ENCODE measurements around the gene ZNRF2.
"Not testable (repeated sequence)": the region's sequence is repeated elsewhere in the genome, so short reads cannot be mapped to it uniquely, and the experiment has no call there.

Gene ZNRF2

DNA sequence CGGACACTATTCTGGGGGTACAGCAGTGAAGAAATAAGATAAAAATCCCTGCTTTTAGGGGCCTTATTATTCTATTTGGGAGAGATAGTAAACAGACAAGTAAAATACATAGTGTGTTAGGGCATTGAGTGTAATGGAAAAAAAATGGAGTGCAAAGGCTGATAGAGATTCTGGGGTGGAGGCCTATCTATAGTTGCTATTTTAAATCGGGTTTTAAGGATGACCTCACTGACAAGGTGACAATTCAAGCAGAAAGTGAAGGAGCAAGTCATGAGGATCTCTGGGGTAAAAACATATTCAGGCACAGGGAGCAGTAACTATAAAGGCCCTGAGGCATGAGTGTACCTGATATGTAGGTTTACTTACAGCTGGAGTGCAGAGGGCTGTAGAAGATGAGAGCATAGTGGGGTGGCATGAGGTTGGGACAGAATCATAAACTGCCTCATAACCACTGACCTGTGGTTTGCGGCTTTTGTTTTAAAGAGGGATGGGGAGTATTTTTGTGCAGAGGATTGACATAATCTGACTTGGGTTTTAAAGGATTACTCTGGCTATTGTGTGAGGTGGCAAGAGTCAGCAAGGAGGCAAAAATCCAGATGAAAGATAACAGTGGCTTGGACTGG, 8.1 kb downstream of the ZNRF2 start:
- DNase-seq, result not testable (repeated sequence)

DNA sequence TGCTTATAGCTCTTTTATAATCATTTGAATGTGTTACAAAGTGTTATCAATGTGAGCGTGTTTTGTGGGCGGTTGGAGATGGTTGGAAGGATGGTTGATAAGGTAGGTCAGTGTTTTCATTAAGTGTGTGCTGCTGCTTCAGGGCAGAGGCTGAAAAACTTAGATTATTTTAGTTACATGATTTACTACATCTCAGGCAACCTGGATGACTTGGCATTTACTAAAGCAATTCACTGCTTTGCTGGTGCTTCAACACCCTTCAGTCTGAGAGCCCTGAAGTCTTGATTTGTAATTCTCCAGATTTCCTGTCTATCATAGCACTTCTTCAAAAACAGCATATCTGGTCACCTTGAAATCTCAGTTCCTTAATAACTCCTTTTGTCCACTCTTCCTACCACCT, 11.9 kb downstream of the ZNRF2 start:
- not testable (repeated sequence) for DNase-seq

DNA sequence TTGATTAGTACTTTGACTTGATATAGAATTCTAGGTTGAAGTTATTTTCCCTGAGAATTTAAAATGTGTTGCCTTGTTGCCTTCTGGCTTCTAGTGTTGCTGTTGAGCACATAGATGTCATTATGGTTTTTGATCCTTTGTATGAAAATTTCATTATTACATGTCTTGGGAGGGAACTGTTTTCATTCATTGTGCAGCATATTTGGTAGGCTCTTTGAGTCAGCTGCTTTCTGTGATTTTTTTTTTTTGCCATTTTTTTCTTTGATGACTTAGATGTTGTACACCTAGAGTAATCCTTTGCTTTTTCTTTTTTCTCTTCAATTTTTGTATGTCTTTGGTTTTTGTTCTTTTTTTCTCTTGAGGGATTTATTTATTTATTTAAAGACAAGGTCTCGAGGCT, 13.1 kb downstream of the ZNRF2 start:
- DNase-seq, result not testable (repeated sequence)

DNA sequence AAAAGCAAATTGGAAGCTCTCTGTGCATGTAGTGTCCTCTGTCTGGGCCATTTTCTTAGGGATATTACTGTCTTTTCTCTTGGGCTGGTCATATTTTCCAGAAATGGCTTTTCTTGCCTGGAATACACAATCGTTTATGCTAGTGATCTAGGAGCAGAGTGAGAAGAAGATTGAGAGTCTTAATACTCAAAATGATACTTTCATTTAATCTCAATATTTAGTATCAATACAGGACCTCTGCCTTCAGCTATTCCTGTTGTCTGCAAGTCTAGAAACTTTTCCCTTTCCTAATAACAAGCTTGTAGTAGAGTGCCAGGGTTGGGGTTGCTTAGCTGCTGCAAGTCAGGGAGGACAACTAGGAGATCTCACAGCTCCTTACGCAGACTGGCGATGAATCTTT, 14.0 kb downstream of the ZNRF2 start:
- not testable (repeated sequence) for DNase-seq

- DNase-seq, result no peak
These were observed 17.4 kb downstream of the ZNRF2 start for GRCh38 chr7:30301751-30302150.

- DNase-seq, result no peak
These were observed 18.4 kb downstream of the ZNRF2 start for GRCh38 chr7:30302656-30303311.

DNA sequence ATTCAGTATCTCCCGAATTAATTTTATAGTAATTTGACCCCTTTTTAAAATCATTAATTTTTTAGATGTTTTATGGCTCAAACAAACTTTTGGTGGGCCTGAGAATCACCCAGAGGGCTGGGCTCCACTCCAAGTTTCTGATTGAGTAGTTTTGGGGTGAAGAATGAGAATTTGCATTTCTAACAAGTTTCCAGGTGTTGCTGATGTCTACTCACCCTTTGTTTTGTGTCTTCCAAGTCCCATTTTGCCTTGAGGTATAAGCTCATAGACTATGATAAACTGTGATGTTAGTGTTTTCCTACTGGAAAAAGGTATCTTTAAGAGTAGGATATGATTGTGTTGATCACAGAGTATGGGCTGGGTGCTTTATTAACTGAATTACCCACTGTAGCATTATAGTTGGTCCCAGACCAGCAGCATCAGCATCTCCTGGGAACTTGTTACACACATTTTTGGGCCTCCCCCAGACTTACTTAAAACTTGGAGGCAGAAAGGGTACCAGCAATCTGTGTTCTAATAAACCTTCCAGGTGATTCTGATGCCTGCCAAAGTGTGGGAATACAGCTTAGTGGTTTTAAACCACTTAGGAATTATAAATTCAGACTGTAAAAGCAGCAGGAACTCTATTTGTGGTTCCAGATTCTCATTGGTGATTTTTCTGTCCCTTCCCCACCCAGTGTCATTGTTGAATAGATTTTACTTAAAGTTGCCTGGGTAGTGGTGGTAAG, 19.1 kb downstream of the ZNRF2 start:
- no peak for DNase-seq

DNA sequence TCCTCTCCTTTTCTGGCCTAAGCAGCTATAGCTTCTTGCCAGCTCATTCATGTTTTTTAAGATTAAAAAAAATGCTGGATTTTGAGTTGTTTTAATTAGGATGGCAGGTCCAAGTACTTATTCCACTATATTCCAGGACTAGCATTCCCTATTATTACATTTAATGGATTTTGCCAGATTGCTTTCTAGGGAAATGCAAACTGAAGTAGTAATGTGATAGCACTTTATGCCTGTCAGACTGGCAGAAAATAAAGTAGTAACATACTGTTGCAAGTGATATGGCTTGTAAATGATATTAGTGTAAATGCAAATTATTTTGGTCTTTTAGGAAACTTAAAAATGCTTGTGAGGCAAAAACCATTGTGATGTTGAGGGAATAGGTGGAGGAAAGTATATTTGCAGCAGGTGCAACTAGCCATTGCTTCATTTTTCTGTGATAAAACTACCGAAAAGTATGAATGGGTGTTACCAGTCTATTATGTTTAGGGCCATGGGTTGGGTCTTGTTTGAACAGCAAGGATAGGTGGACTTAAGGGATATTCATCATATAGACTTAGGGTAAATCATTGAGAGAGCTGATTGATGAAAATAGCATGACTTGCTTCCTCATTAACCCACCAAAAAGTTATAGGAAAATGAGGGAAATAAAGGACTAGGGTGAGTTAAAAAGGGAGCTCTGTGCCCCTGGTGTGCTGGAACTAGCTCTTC, 19.9 kb downstream of the ZNRF2 start:
- no peak for DNase-seq

- DNase-seq, result no peak
These were observed 22.6 kb downstream of the ZNRF2 start for GRCh38 chr7:30306976-30307375.

DNA sequence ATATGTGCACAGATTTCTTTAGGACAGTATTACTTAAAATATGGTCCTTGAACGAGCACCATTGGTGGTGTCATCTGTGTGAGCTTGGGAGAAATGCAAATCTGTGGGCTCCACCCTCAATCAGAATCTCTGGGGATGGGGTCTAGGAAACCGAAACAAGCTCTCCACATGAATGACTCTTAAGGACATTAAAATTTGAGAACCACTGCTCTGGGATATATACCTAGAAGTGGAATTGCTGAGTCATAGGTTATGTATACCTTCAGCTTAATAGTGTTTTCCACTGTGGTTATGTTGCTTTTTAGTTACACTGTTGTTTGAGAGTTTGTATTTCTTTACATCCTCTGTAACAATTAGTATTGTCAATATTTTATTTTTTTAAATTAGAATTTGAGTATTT, 24.0 kb downstream of the ZNRF2 start:
- no peak for DNase-seq

GRCh38 chr7:30309302-30309701, 24.9 kb downstream of the ZNRF2 start:
- no peak for DNase-seq

DNA sequence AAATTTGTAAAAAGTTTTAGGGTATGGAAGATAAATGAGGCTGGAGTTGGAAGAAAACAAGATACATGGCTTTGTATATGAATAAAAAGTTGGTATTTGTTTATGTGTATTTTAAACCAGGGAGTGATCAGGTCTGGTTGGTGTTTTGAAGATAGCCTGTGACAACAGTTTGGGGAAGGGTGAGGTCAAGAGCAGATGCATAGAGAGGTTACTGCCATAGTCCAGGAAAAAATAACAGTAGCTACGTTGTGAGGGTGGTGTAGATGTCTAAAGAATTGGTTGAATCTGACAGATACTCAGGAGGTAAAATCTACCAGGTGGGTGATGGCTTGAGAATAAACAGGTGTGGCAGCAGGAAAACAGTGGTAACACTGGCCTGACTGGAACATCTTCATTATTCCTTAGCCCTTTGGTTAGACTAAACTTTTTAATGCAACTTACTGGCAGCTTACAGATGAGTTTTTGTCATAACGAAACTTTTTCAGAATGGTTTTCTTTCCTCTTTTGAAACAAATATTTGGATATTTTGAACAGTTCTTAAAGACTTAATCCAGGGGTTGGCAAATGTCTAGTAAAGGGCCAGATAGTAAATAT, 25.5 kb downstream of the ZNRF2 start:
- no peak for DNase-seq

DNA sequence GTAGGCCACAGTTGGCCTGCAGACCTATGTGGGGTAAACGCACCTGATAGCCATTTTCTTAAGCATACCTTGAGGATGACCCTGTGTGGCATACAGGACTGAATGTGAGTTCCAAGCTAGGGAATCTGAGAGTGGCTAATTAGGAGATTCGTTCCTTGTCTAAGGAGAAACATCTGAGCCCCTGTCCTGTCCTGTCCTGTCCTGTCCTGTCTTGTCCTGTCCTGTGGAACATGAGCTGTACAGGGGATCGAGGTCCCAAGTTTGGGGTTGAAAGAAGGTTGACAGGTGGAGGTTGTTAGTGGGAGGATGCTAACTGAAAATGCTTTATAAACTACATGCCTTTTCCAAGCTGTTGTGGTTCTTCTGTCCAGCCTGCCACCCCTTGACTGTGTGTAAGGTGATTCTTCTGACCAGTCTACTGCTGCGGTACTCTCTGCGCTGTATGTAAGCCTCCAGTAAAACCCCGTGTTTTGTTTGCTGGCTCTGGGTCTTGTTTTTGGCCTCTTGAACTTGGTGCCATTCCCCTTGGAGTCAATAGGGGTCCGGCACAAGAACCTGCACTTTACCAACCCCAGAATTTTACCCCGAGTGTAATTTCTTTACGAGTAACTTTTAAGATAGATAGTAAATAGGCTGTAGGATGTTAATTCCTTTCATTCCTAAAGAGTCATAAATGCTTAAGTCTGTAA, 26.4 kb downstream of the ZNRF2 start:
- DNase-seq, result no peak

DNA sequence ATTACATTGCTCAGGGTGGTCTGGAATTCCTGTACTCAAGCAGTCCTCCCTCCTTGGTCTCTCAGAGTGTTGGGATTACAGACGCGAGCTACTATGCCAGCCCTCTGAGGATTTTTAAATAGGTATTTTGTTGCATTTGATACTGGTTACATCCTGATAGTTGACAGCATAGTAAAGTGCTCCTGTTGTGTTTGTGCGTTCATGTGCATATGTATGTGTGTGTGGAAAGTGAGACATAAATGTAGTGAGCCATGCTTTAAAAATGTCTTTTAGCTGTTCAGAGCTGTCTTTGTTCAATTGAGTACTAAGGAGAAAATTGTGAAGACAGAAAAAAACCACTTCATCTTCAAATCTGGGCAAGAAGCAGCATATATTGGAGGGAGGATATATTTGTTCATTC, 27.8 kb downstream of the ZNRF2 start:
- DNase-seq, result peak; percentile 37

GRCh38 chr7:30313348-30313747, 29.0 kb downstream of the ZNRF2 start:
- no peak for DNase-seq

- DNase-seq, result no peak
These were observed 29.4 kb downstream of the ZNRF2 start for GRCh38 chr7:30313793-30314192.

DNA sequence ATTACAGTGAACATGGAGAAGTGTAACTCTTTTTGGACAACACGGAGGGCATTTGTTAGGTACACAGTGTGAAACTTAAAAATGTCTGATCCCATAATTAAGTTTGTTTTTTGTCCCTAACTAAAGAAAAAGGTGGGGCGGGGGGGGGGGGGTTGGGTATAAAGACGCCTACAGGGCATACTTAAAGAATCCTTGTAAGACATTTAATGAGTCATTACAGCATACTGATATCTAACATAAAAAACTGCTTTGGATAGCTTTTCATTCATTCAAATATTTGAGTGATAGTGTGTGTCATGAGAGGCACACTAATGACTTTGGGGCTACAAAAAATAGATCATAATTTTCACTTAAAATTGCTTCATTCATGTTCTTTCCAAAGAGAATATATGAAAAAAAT, 31.2 kb downstream of the ZNRF2 start:
- DNase-seq, result no peak

DNA sequence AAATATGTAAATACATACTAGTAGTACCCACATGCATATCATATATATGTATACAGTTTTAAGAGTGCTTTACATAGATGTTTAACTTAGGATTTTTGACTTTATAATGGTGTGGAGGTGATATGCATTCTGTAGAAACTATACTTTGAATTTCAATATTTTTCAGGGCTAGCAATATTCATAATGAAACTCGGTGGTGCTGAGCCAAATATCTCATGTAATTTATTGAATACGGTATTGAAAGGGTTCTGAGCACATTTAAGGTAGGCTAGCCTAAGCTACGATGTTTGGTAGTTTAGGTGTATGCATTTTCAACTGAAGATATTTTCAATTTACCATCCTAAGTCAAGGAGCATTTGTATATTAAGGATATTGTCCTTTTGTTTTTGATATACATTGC, 36.0 kb downstream of the ZNRF2 start:
- DNase-seq, result no peak

GRCh38 chr7:30321089-30321881, 36.9 kb downstream of the ZNRF2 start:
- DNase-seq, result no peak

DNA sequence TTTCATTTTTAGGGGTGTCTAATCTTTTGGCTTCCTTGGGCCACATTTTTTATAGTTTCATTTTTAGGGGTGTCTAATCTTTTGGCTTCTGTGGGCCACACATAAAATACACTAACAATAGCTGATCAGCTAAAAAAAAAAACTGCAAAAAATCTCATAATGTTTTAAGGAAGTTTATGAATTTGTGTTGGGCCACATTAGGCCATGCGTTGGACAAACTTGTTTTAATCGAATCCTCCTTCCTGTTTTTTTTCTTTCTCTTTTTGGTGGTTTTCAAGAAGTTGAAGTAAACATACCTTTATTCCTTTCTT, 37.4 kb downstream of the ZNRF2 start:
- no peak for DNase-seq

- DNase-seq, result no peak
These were observed 38.0 kb downstream of the ZNRF2 start for GRCh38 chr7:30322271-30323005.

Measured in kidney glomerular epithelial cell (primary cell).